NCI-H345 treated with DMSO at 0.1 percent for 48 hours (cell line): ENCODE data around the gene ATXN7L1.
"Not testable (repeated sequence)": the region's sequence is repeated elsewhere in the genome, so short reads cannot be mapped to it uniquely, and the experiment has no call there.

ENCODE experiments used
- DNase-seq: peaks from one replicate; lab custom pipeline; 2025; ENCODE audit not compliant: unreplicated experiment; lab: John Stamatoyannopoulos, UW

Gene ATXN7L1

GRCh38 chr7:105803429-105803736, 73.0 kb downstream of the ATXN7L1 start:
- DNase-seq: no peak

- DNase-seq: no peak
Observed at GRCh38 chr7:105802604-105803428, 73.6 kb downstream of the ATXN7L1 start.

- DNase-seq: no peak
Observed at GRCh38 chr7:105800849-105801534, 75.4 kb downstream of the ATXN7L1 start.

GRCh38 chr7:105800442-105800841, 76.0 kb downstream of the ATXN7L1 start:
- no peak for DNase-seq

- no peak for DNase-seq
Observed at GRCh38 chr7:105799677-105800076, 76.7 kb downstream of the ATXN7L1 start.

GRCh38 chr7:105799006-105799405, 77.4 kb downstream of the ATXN7L1 start:
- no peak for DNase-seq

- DNase-seq: no peak
Observed at GRCh38 chr7:105797652-105798051, 78.7 kb downstream of the ATXN7L1 start.

- DNase-seq: no peak
Observed at GRCh38 chr7:105796365-105796764, 80.0 kb downstream of the ATXN7L1 start.

GRCh38 chr7:105794741-105795729, 81.4 kb downstream of the ATXN7L1 start:
- DNase-seq: no peak

- no peak for DNase-seq
Observed at GRCh38 chr7:105792488-105793370, 83.7 kb downstream of the ATXN7L1 start.

- no peak for DNase-seq
Observed at GRCh38 chr7:105791926-105792325, 84.5 kb downstream of the ATXN7L1 start.

GRCh38 chr7:105790996-105791395, 85.4 kb downstream of the ATXN7L1 start:
- DNase-seq: no peak

GRCh38 chr7:105790452-105790851, 85.9 kb downstream of the ATXN7L1 start:
- not testable (repeated sequence) for DNase-seq

GRCh38 chr7:105788816-105789349, 87.5 kb downstream of the ATXN7L1 start:
- no peak for DNase-seq

GRCh38 chr7:105788356-105788755, 88.0 kb downstream of the ATXN7L1 start:
- no peak for DNase-seq

- no peak for DNase-seq
Observed at GRCh38 chr7:105787793-105788192, 88.6 kb downstream of the ATXN7L1 start.

GRCh38 chr7:105786520-105787470, 89.6 kb downstream of the ATXN7L1 start:
- no peak for DNase-seq

- DNase-seq: no peak
Observed at GRCh38 chr7:105782391-105783042, 93.9 kb downstream of the ATXN7L1 start.
